Osteocyte (in vitro differentiated cells): ENCODE data around the gene PLAA. TPM values are rescaled to one million over a fixed set of nuclear protein-coding genes. Genes with fewer than 3 reads are reported as not detected.

Experiments
- DNase-seq: peaks from one replicate; pipeline ENCODE4 v3.0.0; 2021; ENCODE audit warnings: mixed read lengths; ENCODE audit not compliant: unreplicated experiment; ENCODE audit errors: extremely low spot score
- H3K27ac Mint-ChIP-seq: one replicate; pipeline ENCODE4 v1.8.0; 2021; ENCODE audit warnings: mild to moderate bottlenecking, mixed read lengths; ENCODE audit not compliant: unreplicated experiment
- H3K27me3 Mint-ChIP-seq: one replicate; pipeline ENCODE4 v1.8.0; 2021; ENCODE audit warnings: mixed read lengths; ENCODE audit not compliant: unreplicated experiment
- H3K36me3 Mint-ChIP-seq: one replicate; pipeline ENCODE4 v1.8.0; 2021; ENCODE audit warnings: mixed read lengths; ENCODE audit not compliant: unreplicated experiment
- H3K4me1 Mint-ChIP-seq: one replicate; pipeline ENCODE4 v1.8.0; 2021; ENCODE audit warnings: mixed read lengths; ENCODE audit not compliant: unreplicated experiment
- H3K4me3 Mint-ChIP-seq: one replicate; pipeline ENCODE4 v1.8.0; 2021; ENCODE audit warnings: mild to moderate bottlenecking, moderate library complexity, mixed read lengths; ENCODE audit not compliant: unreplicated experiment
- H3K9me3 Mint-ChIP-seq: one replicate; pipeline ENCODE4 v1.8.0; 2021; ENCODE audit warnings: mixed read lengths; ENCODE audit not compliant: unreplicated experiment
- CTCF ChIP-seq: fragments of 200-600 bp; sonication (generic); IDR thresholded peaks from 2 replicates; pipeline ENCODE4 v1.5.0; 2021; ENCODE audit warnings: antibody characterized with exemption, mild to moderate bottlenecking, moderate library complexity
- long read RNA-seq: library from polyadenylated mRNA; unstranded; transcript quantifications from one replicate; pipeline ENCODE4 v2.0.0, GENCODE V29; 2021
- total RNA-seq: library from RNA; stranded (reverse); gene quantifications from 2 replicates; pipeline ENCODE4 v1.2.1, GENCODE V29; 2021

PLAA gene
- total RNA-seq = 32.2 and 33.1 TPM in 2 replicates
- long read RNA-seq, full-length matches to known transcripts = 212 of 240 reads
- long read RNA-seq, partial matches to known transcripts = 16 of 240 reads
- long read RNA-seq, other reads (novel, unspliced or antisense) = 12 of 240 reads

- Mint-ChIP-seq H3K27ac (peak within 1 kb of the TSS; percentile 100), H3K4me3 (peak within 1 kb of the TSS; percentile 93), H3K4me1 (peaks cover 36% of the 10 kb centered on the region), H3K27me3 (no peaks in the 10 kb centered on the region), H3K36me3 (peaks cover 6% of the 10 kb centered on the region), H3K9me3 (no peaks in the 10 kb centered on the region)
- no peak for TF ChIP-seq CTCF
- DNase-seq = peak; percentile 94
Measured at GRCh38 chr9:26946753-26947727, at the start of gene PLAA. Gene PLAA, minus strand, starts transcription at chr9:26947242. Its CDS starts 197 bp downstream, at chr9:26947045.

- peaks cover 1% of the 10 kb centered on the region for H3K4me1 Mint-ChIP-seq
- no peak for TF ChIP-seq CTCF
- H3K27ac Mint-ChIP-seq = no peak overlapping the region
- no peak overlapping the region for H3K4me3 Mint-ChIP-seq
- H3K9me3 Mint-ChIP-seq = no peaks in the 10 kb centered on the region
- peaks cover 5% of the 10 kb centered on the region for H3K36me3 Mint-ChIP-seq
- DNase-seq = no peak
- H3K27me3 Mint-ChIP-seq = no peaks in the 10 kb centered on the region
Measured at GRCh38 chr9:26995810-26996209, 48.8 kb upstream of the PLAA start.

GRCh38 chr9:26983340-26983739 lies 36.3 kb upstream of the PLAA start:
- Mint-ChIP-seq H3K4me3 (no peak overlapping the region), H3K4me1 (no peaks in the 10 kb centered on the region)

GRCh38 chr9:26975728-26976707 lies 29.0 kb upstream of the PLAA start:
- no peaks in the 10 kb centered on the region for H3K9me3 Mint-ChIP-seq
- H3K36me3 Mint-ChIP-seq = peaks cover 7% of the 10 kb centered on the region
- no peaks in the 10 kb centered on the region for H3K27me3 Mint-ChIP-seq
- no peak for DNase-seq
- peak overlapping the region; percentile 72 for H3K27ac Mint-ChIP-seq
- peak; percentile 64 for TF ChIP-seq CTCF
- peaks cover 15% of the 10 kb centered on the region for H3K4me1 Mint-ChIP-seq
- H3K4me3 Mint-ChIP-seq = no peak overlapping the region

More at GRCh38 chr9:26983340-26983739, 36.3 kb upstream of the PLAA start:
- no peak for TF ChIP-seq CTCF
- Mint-ChIP-seq H3K27ac (no peak overlapping the region), H3K9me3 (no peaks in the 10 kb centered on the region), H3K27me3 (no peaks in the 10 kb centered on the region), H3K36me3 (peaks cover 15% of the 10 kb centered on the region)
- DNase-seq = no peak
